Endothelial cell of umbilical vein (primary cell): ENCODE data around the gene CMTM7. TPM values are rescaled to one million over a fixed set of nuclear protein-coding genes. Genes with fewer than 3 reads are reported as not detected.

ENCODE experiments used
- BruUV-seq: library from RNA; stranded (reverse); fragments of 400-500 nt; replicated peaks from 2 replicates; lab custom pipeline; 2021; lab: Mats Ljungman, UMichigan
- CTCF ChIA-PET: fragments of 300-600, 350-600 bp; sonication (Branson Sonifier 250); formaldehyde crosslinking; loops from one replicate; lab custom pipeline; 2021; ENCODE audit warnings: antibody characterized with exemption, inconsistent platforms; lab: Charles Lee
- POLR2A ChIA-PET: fragments of 300-600, 350-600 bp; sonication (Branson Sonifier 250); formaldehyde crosslinking; loops from one replicate; lab custom pipeline; 2021; ENCODE audit warnings: antibody characterized with exemption, inconsistent platforms; lab: Charles Lee
- DNase-seq: peaks from one replicate; pipeline ENCODE4 v3.0.0-alpha.2; 2011; ENCODE audit warnings: low read depth, low spot score
- FAIRE-seq: peaks from 2 replicates; lab custom pipeline; 2011; peaks lifted over from hg19 to GRCh38; lab: Jason Lieb, UNC
- H2AFZ ChIP-seq: 2 replicates; pipeline ENCODE4 v1.6.0; 2012; ENCODE audit warnings: low read depth, low read length, control low read depth, inconsistent platforms
- H3K27ac ChIP-seq: 2 replicates; pipeline ENCODE4 v1.5.1; 2011; ENCODE audit warnings: low read depth, mild to moderate bottlenecking, control low read depth, low read length, moderate library complexity; ENCODE audit not compliant: insufficient read depth
- H3K27me3 ChIP-seq, 2 experiments: 2 replicates each; pipeline versions ENCODE4 v1.6.0 to v1.6.1; 2011; ENCODE audit warnings: low read length in 2 of 2, mixed read lengths in 1 of 2; ENCODE audit not compliant: control insufficient read depth in 2 of 2, insufficient read depth in 2 of 2
- H3K36me3 ChIP-seq, 2 experiments: 2 replicates in 1 of 2; 3 replicates in 1 of 2; pipeline ENCODE4 v1.5.1; 2011; ENCODE audit warnings: low read length in 2 of 2, mild to moderate bottlenecking in 1 of 2, moderate library complexity in 1 of 2; ENCODE audit not compliant: control insufficient read depth in 2 of 2, insufficient read depth in 2 of 2; ENCODE audit errors: extremely low read depth in 1 of 2
- H3K4me1 ChIP-seq: 3 replicates; pipeline ENCODE4 v1.5.1; 2011; ENCODE audit warnings: mild to moderate bottlenecking, low read length; ENCODE audit not compliant: control insufficient read depth, insufficient read depth; ENCODE audit errors: extremely low read depth
- H3K4me2 ChIP-seq: 2 replicates; pipeline ENCODE4 v1.6.1; 2011; ENCODE audit warnings: low read length, control low read depth, mixed read lengths; ENCODE audit not compliant: insufficient read depth
- H3K4me3 ChIP-seq, 3 experiments: fragments of 200-600 bp in 1 of 3; sonication (generic), shearing (Covaris generic) in 1 of 3; replicated peaks in 1 of 3; 2 replicates each; pipeline ENCODE4 v1.5.1; 2011 to 2016; ENCODE audit warnings: control low read depth in 3 of 3, low read length in 3 of 3, mild to moderate bottlenecking in 2 of 3, inconsistent platforms in 1 of 3, low read depth in 1 of 3, moderate library complexity in 1 of 3; ENCODE audit not compliant: insufficient read depth in 1 of 3
- H3K79me2 ChIP-seq: 2 replicates; pipeline ENCODE4 v1.6.0; 2012; ENCODE audit warnings: low read length, inconsistent platforms; ENCODE audit not compliant: control insufficient read depth, insufficient read depth
- H3K9ac ChIP-seq: replicated peaks from 2 replicates; pipeline ENCODE3; 2011; ENCODE audit warnings: low read length, control low read depth; ENCODE audit not compliant: insufficient read depth; ENCODE audit errors: extremely low read depth
- H3K9me1 ChIP-seq: replicated peaks from 3 replicates; pipeline ENCODE4 v1.6.0; 2011; ENCODE audit warnings: mild to moderate bottlenecking, low read length; ENCODE audit not compliant: control insufficient read depth, insufficient read depth; ENCODE audit errors: extremely low read depth
- H3K9me3 ChIP-seq: replicated peaks from 2 replicates; pipeline ENCODE4 v1.5.1; 2012; ENCODE audit warnings: low read length, inconsistent platforms; ENCODE audit not compliant: control insufficient read depth, insufficient read depth
- H4K20me1 ChIP-seq: replicated peaks from 2 replicates; pipeline ENCODE3; 2011; ENCODE audit warnings: mild to moderate bottlenecking, low read length; ENCODE audit not compliant: control insufficient read depth, insufficient read depth; ENCODE audit errors: extremely low read depth
- CTCF ChIP-seq, 2 donors: IDR thresholded peaks; 1 replicate in 1 of 2; 2 replicates in 1 of 2; pipeline ENCODE4 v1.5.1; 2011; ENCODE audit warnings: low read length in 2 of 2, mild to moderate bottlenecking in 2 of 2, moderate library complexity in 2 of 2, control low read depth in 1 of 2, inconsistent platforms in 1 of 2, low read depth in 1 of 2; ENCODE audit not compliant: insufficient read depth in 1 of 2; ENCODE audit errors: extremely low read depth in 1 of 2
- EZH2 ChIP-seq: IDR thresholded peaks from 2 replicates; pipeline ENCODE4 v1.6.1; 2012; ENCODE audit warnings: borderline replicate concordance, low read depth, mild to moderate bottlenecking, moderate library complexity, low read length, inconsistent platforms; ENCODE audit not compliant: severe bottlenecking
- FOS ChIP-seq: IDR thresholded peaks from 2 replicates; pipeline ENCODE4 v1.6.1; 2011; ENCODE audit warnings: mild to moderate bottlenecking, low read length, moderate library complexity, borderline replicate concordance; ENCODE audit not compliant: insufficient read depth
- GATA2 ChIP-seq: IDR thresholded peaks from 2 replicates; pipeline ENCODE4 v1.7.0; 2011; ENCODE audit warnings: low read depth, mild to moderate bottlenecking, moderate library complexity, mixed read lengths, low read length; ENCODE audit not compliant: insufficient read length, insufficient read depth
- JUN ChIP-seq: IDR thresholded peaks from 2 replicates; pipeline ENCODE4 v1.6.1; 2011; ENCODE audit warnings: borderline replicate concordance, low read depth; ENCODE audit not compliant: insufficient read length, insufficient read depth
- MAX ChIP-seq: IDR thresholded peaks from 2 replicates; pipeline ENCODE4 v1.6.1; 2011; ENCODE audit not compliant: insufficient read depth, insufficient read length
- MYC ChIP-seq: IDR thresholded peaks from one replicate; pipeline ENCODE4 v1.6.1; 2011; ENCODE audit warnings: mild to moderate bottlenecking, low read depth, low read length
- POLR2AphosphoS5 ChIP-seq: IDR thresholded peaks from 2 replicates; pipeline ENCODE4 v1.6.1; 2012; ENCODE audit warnings: low read depth, mild to moderate bottlenecking, control low read depth, low read length, moderate library complexity; ENCODE audit not compliant: insufficient read depth
- dilution Hi-C: fragments of 300-500 bp; cut with MboI; formaldehyde crosslinking; loops from one replicate; pipeline ENCODE4 v1.15.0; 2019; ENCODE audit warnings: low sequenced_read_pairs; ENCODE audit not compliant: extremely low pct_ligation_motif_present
- intact Hi-C: fragments of 100-400 bp; cut with micrococcal nuclease; formaldehyde crosslinking; loops from one replicate; pipeline ENCODE4 v1.10.0; 2022
- polyA plus RNA-seq, 4 experiments: library from polyadenylated mRNA; depleted of rRNA in 3 of 4; stranded (reverse) in 3 of 4; unstranded in 1 of 4; fragments of >200 nt; gene quantifications; 2 replicates each; pipeline versions ENCODE4 v1.2.1 to v1.2.3, GENCODE V29; 2011 to 2012; ENCODE audit warnings: missing spikeins in 1 of 4
- total RNA-seq: library from RNA; stranded (reverse); gene quantifications from 2 replicates; pipeline ENCODE4 v1.2.3, GENCODE V29; 2021

Gene CMTM7
- total and polyA plus RNA-seq, 2 donors (not counting 3 experiments of a cell fraction or from before 2014, with no cell fraction given): 44.7 to 88.5 TPM

- Histone ChIP-seq H3K9ac (no peak overlapping the region), H4K20me1 (no peaks in the 10 kb centered on the region), H3K79me2 (peaks cover 28% of the 10 kb centered on the region), H3K9me3 (no peaks in the 10 kb centered on the region), H3K4me2 (no peak overlapping the region), H3K36me3 (peaks cover 0 to 4% of the 10 kb centered on the region in 2 experiments), H3K27ac (no peak overlapping the region), H3K27me3 (no peaks in the 10 kb centered on the region), H3K4me1 (peaks cover 15% of the 10 kb centered on the region), H3K4me3 (no peak overlapping the region), H3K9me1 (no peaks in the 10 kb centered on the region), H2AFZ (no peak overlapping the region)
- DNase-seq (no peak), FAIRE-seq (peak; percentile 28)
- CTCF ChIA-PET: interaction anchor here (1.0 to 1.8 kb wide), 4 partner anchors 12 to 63 kb away, joined by 3 to 9 read pairs (median 3); no protein-coding TSS in a partner anchor
- dilution Hi-C loops: no loop called here
- TF ChIP-seq POLR2AphosphoS5 (no peak), CTCF (IDR thresholded peaks at IDR 0.05; ENCODE audit: extremely low read depth in 1 of 2, insufficient read depth in 1 of 2, low read depth in 1 of 2, low read length in 2 of 2) (no peak)
- BruUV-seq: no TSS peak
- intact Hi-C loops: no loop called here
- POLR2A ChIA-PET: no interaction called here
These were observed 46.2 kb downstream of the CMTM7 start for GRCh38 chr3:32437896-32438295.

- FAIRE-seq (peak; percentile 67), DNase-seq (peak; percentile 57)
- H3K27me3 ChIP-seq: no peaks in the 10 kb centered on the region
- no peaks in the 10 kb centered on the region for H4K20me1 ChIP-seq
- peaks cover 23% of the 10 kb centered on the region for H3K79me2 ChIP-seq
- no TSS peak for BruUV-seq
- ChIA-PET CTCF (interaction anchor here (0.7 to 1.8 kb wide), 4 partner anchors 10 to 29 kb away, joined by 3 to 9 read pairs (median 3); no protein-coding TSS in a partner anchor), POLR2A (no interaction called here)
- no peak for TF ChIP-seq MYC
- peak; percentile 31 for TF ChIP-seq GATA2
- TF ChIP-seq POLR2AphosphoS5: no peak
- TF ChIP-seq EZH2: no peak
- TF ChIP-seq MAX: no peak
- TF ChIP-seq JUN: no peak
- no peak for TF ChIP-seq FOS
- no peak overlapping the region for H3K27ac ChIP-seq
- intact Hi-C loops: no loop called here
- peaks cover 22% of the 10 kb centered on the region for H3K4me1 ChIP-seq
- peak overlapping the region; percentile 30 for H3K4me2 ChIP-seq
- H3K9me1 ChIP-seq: no peaks in the 10 kb centered on the region
- H3K4me3 ChIP-seq: no peak overlapping the region
- no peak overlapping the region for H3K9ac ChIP-seq
- peak overlapping the region; percentile 8 for H2AFZ ChIP-seq
- peaks cover 0 to 4% of the 10 kb centered on the region in 2 experiments for H3K36me3 ChIP-seq
- dilution Hi-C loops: no loop called here
- no peaks in the 10 kb centered on the region for H3K9me3 ChIP-seq
These were observed 47.1 kb downstream of the CMTM7 start for GRCh38 chr3:32438596-32439344.
